CD4-positive, alpha-beta T cell (primary cell): ENCODE results near the gene DHCR7. TPM values are rescaled to one million over a fixed set of nuclear protein-coding genes. Genes with fewer than 3 reads are reported as not detected.

ENCODE experiments used
- ATAC-seq: fragments of 200-7000 bp; cut with Tn5 transposase; one replicate; pipeline ENCODE4 v1.10.0; 2022; ENCODE audit warnings: mild to moderate bottlenecking; ENCODE audit not compliant: poor library complexity
- CTCF ChIA-PET: fragments of 350-600 bp; sonication (Branson Sonifier 250); formaldehyde crosslinking; loops from one replicate; lab custom pipeline; 2021; ENCODE audit warnings: antibody characterized with exemption, inconsistent platforms; lab: Charles Lee
- POLR2A ChIA-PET: fragments of 350-600 bp; sonication (Branson Sonifier 250); formaldehyde crosslinking; loops from one replicate; lab custom pipeline; 2021; ENCODE audit warnings: antibody characterized with exemption, inconsistent platforms; lab: Charles Lee
- DNase-seq, 14 experiments: peaks; one replicate each; pipeline ENCODE4 v3.0.0-alpha.2; 2013 to 2020; ENCODE audit warnings: mixed read lengths in 2 of 14
- H3K27ac ChIP-seq, 2 donors: one replicate each; pipeline versions ENCODE4 v1.5.1 to v1.7.0; 2013; ENCODE audit warnings: low read length in 2 of 2, low read depth in 1 of 2, mild to moderate bottlenecking in 1 of 2
- H3K27me3 ChIP-seq, 2 experiments: 1 replicate in 1 of 2; 2 replicates in 1 of 2; pipeline versions ENCODE4 v1.6.1 to v1.7.0; 2013; ENCODE audit warnings: low read length in 2 of 2, control low read depth in 1 of 2, mild to moderate bottlenecking in 1 of 2, moderate library complexity in 1 of 2; ENCODE audit not compliant: insufficient read depth in 2 of 2, control insufficient read depth in 1 of 2
- H3K36me3 ChIP-seq: one replicate; pipeline ENCODE4 v1.6.1; 2013; ENCODE audit warnings: low read length, control low read depth; ENCODE audit not compliant: insufficient read depth
- H3K4me1 ChIP-seq: one replicate; pipeline ENCODE4 v1.6.1; 2013; ENCODE audit warnings: low read length, control low read depth; ENCODE audit not compliant: insufficient read depth
- H3K4me3 ChIP-seq: one replicate; pipeline ENCODE4 v1.5.1; 2013; ENCODE audit warnings: mild to moderate bottlenecking, low read length, moderate library complexity
- H3K9me3 ChIP-seq, 2 experiments: 1 replicate in 1 of 2; 2 replicates in 1 of 2; pipeline versions ENCODE4 v1.6.1 to v1.7.0; 2013; ENCODE audit warnings: low read length in 2 of 2, mild to moderate bottlenecking in 2 of 2, control low read depth in 1 of 2, moderate library complexity in 1 of 2; ENCODE audit not compliant: control insufficient read depth in 1 of 2, insufficient read depth in 1 of 2
- H3K27ac Mint-ChIP-seq: one replicate; pipeline ENCODE4 v1.8.0; 2020; ENCODE audit warnings: mixed read lengths
- H3K27me3 Mint-ChIP-seq: one replicate; pipeline ENCODE4 v1.8.0; 2021; ENCODE audit warnings: mixed read lengths
- H3K36me3 Mint-ChIP-seq: one replicate; pipeline ENCODE4 v1.8.0; 2021; ENCODE audit warnings: low read depth, mixed read lengths
- H3K4me1 Mint-ChIP-seq: one replicate; pipeline ENCODE4 v1.8.0; 2021; ENCODE audit warnings: low read depth, mixed read lengths
- H3K4me3 Mint-ChIP-seq: one replicate; pipeline ENCODE4 v1.8.0; 2020; ENCODE audit warnings: mild to moderate bottlenecking, mixed read lengths
- H3K9me3 Mint-ChIP-seq: one replicate; pipeline ENCODE4 v1.8.0; 2020; ENCODE audit warnings: mixed read lengths
- intact Hi-C, 2 experiments: fragments of 100-400 bp; cut with DNase I in 1 of 2; cut with micrococcal nuclease in 1 of 2; formaldehyde crosslinking; loops; one replicate each; pipeline versions ENCODE4 v1.15.1 to v1.9.0; 2023 to 2025; cut with DNase I, micrococcal nuclease
- total RNA-seq, 174 experiments: library from RNA in 2 of 174; stranded (reverse) in 2 of 174; gene quantifications; one replicate each; pipeline ENCODE4 v1.2.3 and lab custom pipeline; 2021 to 2026
- TF ChIP-seq, protein P1 (sequence below): fragments of 200-600 bp; IDR thresholded peaks from one replicate; pipeline ENCODE4 v1.8.0; 2022; ENCODE audit warnings: antibody characterized with exemption, mild to moderate bottlenecking

Gene DHCR7
- total RNA-seq, 2 experiments from 2014 or later, result 30.2 to 30.6 TPM

DNA sequence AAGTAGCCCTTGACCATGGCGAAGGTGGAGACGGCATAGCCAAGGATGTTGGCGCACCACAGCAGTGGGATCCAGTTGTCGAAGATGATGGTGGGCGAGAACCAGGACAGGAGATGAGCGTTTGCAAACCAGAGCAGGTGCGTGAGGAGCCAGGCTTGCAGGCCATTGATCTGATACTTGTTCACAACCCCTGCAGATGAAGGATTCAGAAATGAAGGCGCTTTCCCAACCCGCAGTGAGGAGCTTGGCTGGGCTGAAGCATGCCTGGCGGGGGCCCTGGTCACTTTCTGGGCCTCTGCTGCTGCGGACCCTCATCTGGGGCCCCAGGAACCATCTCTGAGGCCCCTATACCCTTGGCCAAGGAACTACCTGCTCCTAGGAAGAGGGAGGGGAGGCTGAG, 6.9 kb downstream of the DHCR7 start:
- Histone ChIP-seq H3K27me3 (no peaks in the 10 kb centered on the region), H3K4me3 (no peak overlapping the region), H3K36me3 (peaks cover 44% of the 10 kb centered on the region), H3K9me3 (no peaks in the 10 kb centered on the region), H3K4me1 (no peaks in the 10 kb centered on the region), H3K27ac (no peak overlapping the region)
- peaks cover 4% of the 10 kb centered on the region for H3K4me1 Mint-ChIP-seq
- no peak overlapping the region for H3K4me3 Mint-ChIP-seq
- H3K36me3 Mint-ChIP-seq, result peaks cover 72% of the 10 kb centered on the region
- DNase-seq (no peak), ATAC-seq (no peak)
- H3K9me3 Mint-ChIP-seq, result no peaks in the 10 kb centered on the region
- H3K27ac Mint-ChIP-seq, result no peak overlapping the region
- POLR2A ChIA-PET, result no interaction called here
- H3K27me3 Mint-ChIP-seq, result no peaks in the 10 kb centered on the region
- TF ChIP-seq, protein P1, sequence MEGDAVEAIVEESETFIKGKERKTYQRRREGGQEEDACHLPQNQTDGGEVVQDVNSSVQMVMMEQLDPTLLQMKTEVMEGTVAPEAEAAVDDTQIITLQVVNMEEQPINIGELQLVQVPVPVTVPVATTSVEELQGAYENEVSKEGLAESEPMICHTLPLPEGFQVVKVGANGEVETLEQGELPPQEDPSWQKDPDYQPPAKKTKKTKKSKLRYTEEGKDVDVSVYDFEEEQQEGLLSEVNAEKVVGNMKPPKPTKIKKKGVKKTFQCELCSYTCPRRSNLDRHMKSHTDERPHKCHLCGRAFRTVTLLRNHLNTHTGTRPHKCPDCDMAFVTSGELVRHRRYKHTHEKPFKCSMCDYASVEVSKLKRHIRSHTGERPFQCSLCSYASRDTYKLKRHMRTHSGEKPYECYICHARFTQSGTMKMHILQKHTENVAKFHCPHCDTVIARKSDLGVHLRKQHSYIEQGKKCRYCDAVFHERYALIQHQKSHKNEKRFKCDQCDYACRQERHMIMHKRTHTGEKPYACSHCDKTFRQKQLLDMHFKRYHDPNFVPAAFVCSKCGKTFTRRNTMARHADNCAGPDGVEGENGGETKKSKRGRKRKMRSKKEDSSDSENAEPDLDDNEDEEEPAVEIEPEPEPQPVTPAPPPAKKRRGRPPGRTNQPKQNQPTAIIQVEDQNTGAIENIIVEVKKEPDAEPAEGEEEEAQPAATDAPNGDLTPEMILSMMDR, result no peak
- CTCF ChIA-PET, result no interaction called here
- intact Hi-C loops, result no loop called here

DNA sequence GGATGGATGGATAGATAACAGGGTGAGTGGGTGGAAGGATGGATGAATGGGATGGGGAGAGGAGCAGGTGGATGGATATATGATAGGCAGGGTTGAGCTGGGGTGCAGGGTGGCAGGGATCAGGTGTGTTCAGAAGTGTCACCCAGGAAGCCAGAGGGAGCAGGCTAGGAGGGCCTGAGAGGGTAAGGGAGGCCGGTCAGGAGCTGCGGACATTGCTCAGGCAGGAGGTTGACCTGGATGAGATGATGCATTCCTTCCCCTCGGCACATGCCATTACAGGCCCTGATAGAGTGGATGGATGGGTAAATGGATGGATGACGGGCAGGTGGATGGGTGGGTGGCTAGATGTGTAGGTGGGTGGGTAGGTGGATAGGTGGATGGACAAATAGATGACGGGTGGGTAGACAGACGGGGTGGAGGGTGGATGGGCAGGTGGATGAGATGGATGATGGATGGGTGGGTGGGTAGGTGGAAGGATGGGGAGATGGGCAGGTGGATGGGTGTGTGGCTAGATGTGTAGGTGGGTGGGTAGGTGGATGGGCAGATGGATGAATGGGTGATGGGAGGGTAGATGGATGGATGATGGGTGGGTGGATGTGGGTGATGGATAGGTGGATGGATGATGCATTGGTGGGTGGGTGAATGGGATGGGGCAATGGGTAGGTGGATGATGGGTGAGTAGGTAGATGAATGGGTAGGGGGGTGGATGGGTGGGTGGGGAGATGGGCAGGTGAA, 8.0 kb downstream of the DHCR7 start:
- no peak overlapping the region for H3K4me3 ChIP-seq
- peaks cover 45% of the 10 kb centered on the region for H3K36me3 ChIP-seq
- no peaks in the 10 kb centered on the region for H3K27me3 ChIP-seq
- H3K9me3 Mint-ChIP-seq, result no peaks in the 10 kb centered on the region
- ChIA-PET POLR2A (no interaction called here), CTCF (no interaction called here)
- ATAC-seq, result no peak
- no peaks in the 10 kb centered on the region for H3K9me3 ChIP-seq
- no peaks in the 10 kb centered on the region for H3K4me1 ChIP-seq
- no peak overlapping the region for H3K27ac Mint-ChIP-seq
- H3K27ac ChIP-seq, result no peak overlapping the region
- intact Hi-C loops, result no loop called here
- H3K4me3 Mint-ChIP-seq, result no peak overlapping the region
- no peak for DNase-seq
- TF ChIP-seq, protein P1, result no peak
- H3K27me3 Mint-ChIP-seq, result no peaks in the 10 kb centered on the region
- no peaks in the 10 kb centered on the region for H3K4me1 Mint-ChIP-seq
- peaks cover 65% of the 10 kb centered on the region for H3K36me3 Mint-ChIP-seq

DNA sequence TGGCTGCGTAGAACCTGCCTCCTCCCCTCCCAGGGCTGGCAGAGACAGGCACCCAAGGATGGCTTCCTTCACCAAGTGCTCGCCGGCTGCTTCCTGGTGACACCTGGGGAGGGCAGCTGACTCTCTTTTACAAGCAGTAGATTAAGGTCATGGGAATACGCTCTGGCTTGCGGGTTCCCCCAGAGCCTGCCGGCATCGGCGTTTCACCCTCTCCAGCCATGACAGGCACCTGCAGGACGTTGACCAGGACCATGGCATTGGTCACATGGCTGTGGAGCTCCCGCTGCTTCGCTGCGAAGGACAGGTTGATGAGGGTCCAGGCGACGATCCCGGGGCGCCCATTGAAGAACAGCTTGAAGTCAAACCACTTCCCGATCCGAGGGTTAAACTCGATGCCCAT, 9.5 kb downstream of the DHCR7 start:
- Histone ChIP-seq H3K36me3 (peaks cover 43% of the 10 kb centered on the region), H3K4me3 (no peak overlapping the region), H3K9me3 (no peaks in the 10 kb centered on the region), H3K4me1 (no peaks in the 10 kb centered on the region), H3K27me3 (no peaks in the 10 kb centered on the region), H3K27ac (no peak overlapping the region)
- ATAC-seq (no peak), DNase-seq (no peak)
- peaks cover 57% of the 10 kb centered on the region for H3K36me3 Mint-ChIP-seq
- no peaks in the 10 kb centered on the region for H3K4me1 Mint-ChIP-seq
- no peaks in the 10 kb centered on the region for H3K27me3 Mint-ChIP-seq
- no peaks in the 10 kb centered on the region for H3K9me3 Mint-ChIP-seq
- ChIA-PET POLR2A (no interaction called here), CTCF (no interaction called here)
- H3K4me3 Mint-ChIP-seq, result no peak overlapping the region
- intact Hi-C loops, result no loop called here
- no peak overlapping the region for H3K27ac Mint-ChIP-seq
- TF ChIP-seq, protein P1, result no peak
